Measurements from ENCODE around the gene ID2.
A peak's percentile ranks its signal among the peaks of the same experiment; 100 is the strongest.
"Not testable (repeated sequence)": the region's sequence is repeated elsewhere in the genome, so short reads cannot be mapped to it uniquely, and the experiment has no call there.

Gene ID2

GRCh38 chr2:8691859-8692437 is 10.1 kb downstream of the ID2 start:
- no peak for FAIRE-seq

GRCh38 chr2:8692783-8693156 is 10.9 kb downstream of the ID2 start:
- no peak for FAIRE-seq

- no peak for FAIRE-seq
Observed at GRCh38 chr2:8693157-8693821, 11.4 kb downstream of the ID2 start.

- FAIRE-seq, result no peak
Observed at GRCh38 chr2:8694737-8695136, 12.9 kb downstream of the ID2 start.

- no peak for FAIRE-seq
Observed at GRCh38 chr2:8697190-8697589, 15.3 kb downstream of the ID2 start.

GRCh38 chr2:8699839-8700238 is 18.0 kb downstream of the ID2 start:
- FAIRE-seq, result no peak

- no peak for FAIRE-seq
Observed at GRCh38 chr2:8701681-8702379, 20.0 kb downstream of the ID2 start.

- FAIRE-seq, result no peak
Observed at GRCh38 chr2:8704906-8705305, 23.1 kb downstream of the ID2 start.

GRCh38 chr2:8709611-8710010 is 27.8 kb downstream of the ID2 start:
- no peak for FAIRE-seq

GRCh38 chr2:8710951-8711350 is 29.1 kb downstream of the ID2 start:
- FAIRE-seq, result no peak

- no peak for FAIRE-seq
Observed at GRCh38 chr2:8714283-8714682, 32.4 kb downstream of the ID2 start.

- FAIRE-seq, result no peak
Observed at GRCh38 chr2:8714971-8715370, 33.1 kb downstream of the ID2 start.

GRCh38 chr2:8719528-8719927 is 37.7 kb downstream of the ID2 start:
- FAIRE-seq, result no peak

GRCh38 chr2:8720741-8721140 is 38.9 kb downstream of the ID2 start:
- no peak for FAIRE-seq

GRCh38 chr2:8721410-8721809 is 39.6 kb downstream of the ID2 start:
- FAIRE-seq, result no peak

GRCh38 chr2:8722986-8723385 is 41.1 kb downstream of the ID2 start:
- FAIRE-seq, result no peak

GRCh38 chr2:8725838-8726237 is 44.0 kb downstream of the ID2 start:
- no peak for FAIRE-seq

- peak; percentile 47 for FAIRE-seq
Observed at GRCh38 chr2:8728305-8729015, 46.6 kb downstream of the ID2 start.

- not testable (repeated sequence) for FAIRE-seq
Observed at GRCh38 chr2:8729101-8729500, 47.2 kb downstream of the ID2 start.

GRCh38 chr2:8729939-8730338 is 48.1 kb downstream of the ID2 start:
- FAIRE-seq, result no peak

GRCh38 chr2:8732601-8733000 is 50.7 kb downstream of the ID2 start:
- no peak for FAIRE-seq
